Mesothelial cell of epicardium (in vitro differentiated cells): ENCODE measurements around the gene NFATC2. TPM values are rescaled to one million over a fixed set of nuclear protein-coding genes. Genes with fewer than 3 reads are reported as not detected.
"Not testable (repeated sequence)": the region's sequence is repeated elsewhere in the genome, so short reads cannot be mapped to it uniquely, and the experiment has no call there.

ENCODE experiments used
- DNase-seq, 2 experiments: peaks; one replicate each; pipeline ENCODE4 v3.0.0; 2021; ENCODE audit warnings: low spot score in 2 of 2; ENCODE audit not compliant: unreplicated experiment in 2 of 2
- H3K27ac Mint-ChIP-seq: 2 replicates; pipeline ENCODE4 v1.8.0; 2021; ENCODE audit warnings: mixed read lengths
- H3K27me3 Mint-ChIP-seq: 2 replicates; pipeline ENCODE4 v1.8.0; 2021; ENCODE audit warnings: low read depth, mixed read lengths
- H3K36me3 Mint-ChIP-seq: 2 replicates; pipeline ENCODE4 v1.8.0; 2021; ENCODE audit warnings: mixed read lengths
- H3K4me1 Mint-ChIP-seq: 2 replicates; pipeline ENCODE4 v1.8.0; 2021; ENCODE audit warnings: mixed read lengths
- H3K4me3 Mint-ChIP-seq: 2 replicates; pipeline ENCODE4 v1.8.0; 2021; ENCODE audit warnings: mild to moderate bottlenecking, moderate library complexity, mixed read lengths
- H3K9me3 Mint-ChIP-seq: 2 replicates; pipeline ENCODE4 v1.8.0; 2021; ENCODE audit warnings: mixed read lengths
- CTCF ChIP-seq: fragments of 200-600 bp; sonication (generic); IDR thresholded peaks from one replicate; pipeline ENCODE4 v1.5.0; 2021; ENCODE audit warnings: antibody characterized with exemption; ENCODE audit not compliant: unreplicated experiment
- total RNA-seq: library from RNA; stranded (reverse); gene quantifications from 3 replicates; pipeline ENCODE4 v1.2.1, GENCODE V29; 2021

Gene NFATC2
- total RNA-seq, 1 donor from 2014 or later: 14.0 TPM

DNA sequence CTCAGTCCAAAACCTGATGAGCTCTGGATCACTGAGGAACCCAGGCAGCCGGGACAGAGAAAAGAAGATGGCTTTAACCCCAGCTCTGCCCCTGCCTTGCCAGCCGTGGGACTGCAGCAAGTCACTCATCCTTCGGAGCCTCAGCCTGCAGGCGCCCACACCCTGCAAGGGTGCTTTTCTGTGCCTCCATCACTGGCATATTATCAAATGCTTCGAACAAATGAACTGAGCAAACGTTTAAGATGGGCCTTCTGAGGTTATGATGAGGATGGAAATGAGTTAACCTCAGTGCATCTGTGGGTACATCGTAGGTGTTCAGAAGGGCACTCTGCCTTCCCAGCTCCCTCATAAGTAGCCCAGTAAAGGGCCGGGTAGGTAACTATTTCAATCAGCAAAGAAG, 79.0 kb downstream of the NFATC2 start:
- TF ChIP-seq CTCF: no peak
- Mint-ChIP-seq H3K27ac (peak overlapping the region; percentile 78), H3K36me3 (peaks cover 4% of the 10 kb centered on the region), H3K4me1 (peaks cover 14% of the 10 kb centered on the region), H3K9me3 (no peaks in the 10 kb centered on the region), H3K4me3 (no peak overlapping the region), H3K27me3 (no peaks in the 10 kb centered on the region)
- no peak for DNase-seq

GRCh38 chr20:51462566-51463276, 79.8 kb downstream of the NFATC2 start:
- Mint-ChIP-seq H3K27me3 (no peaks in the 10 kb centered on the region), H3K36me3 (peaks cover 4% of the 10 kb centered on the region), H3K9me3 (no peaks in the 10 kb centered on the region), H3K4me3 (no peak overlapping the region), H3K27ac (peak overlapping the region; percentile 78), H3K4me1 (peaks cover 7% of the 10 kb centered on the region)
- DNase-seq: no peak
- TF ChIP-seq CTCF: no peak

- not testable (repeated sequence) for H3K9me3 Mint-ChIP-seq, H3K27ac Mint-ChIP-seq, H3K36me3 Mint-ChIP-seq, H3K4me3 Mint-ChIP-seq, H3K27me3 Mint-ChIP-seq, DNase-seq
- H3K4me1 Mint-ChIP-seq: peaks cover 12% of the 10 kb centered on the region
These were observed 80.7 kb downstream of the NFATC2 start for GRCh38 chr20:51461846-51462245.

DNA sequence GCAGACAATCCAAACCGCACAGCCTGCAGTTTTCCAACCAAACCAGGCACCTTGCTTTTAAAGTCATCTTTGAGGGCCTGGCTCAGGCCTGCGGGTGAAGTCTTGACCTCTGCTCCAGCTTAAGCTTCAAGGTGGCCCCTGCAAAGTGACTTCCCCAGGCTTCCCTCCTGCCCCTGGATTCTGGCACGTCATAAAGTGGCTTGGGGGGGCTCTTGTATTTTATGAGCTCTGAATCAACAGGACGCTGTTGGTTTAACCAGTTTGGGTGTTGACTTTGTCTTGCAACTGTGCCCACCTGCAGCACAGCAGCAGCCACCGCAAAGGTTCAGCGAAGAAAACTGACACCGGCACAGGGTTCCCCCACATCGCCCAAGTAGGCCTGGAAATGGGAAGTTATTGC, 81.2 kb downstream of the NFATC2 start:
- Mint-ChIP-seq H3K9me3 (no peaks in the 10 kb centered on the region), H3K4me3 (no peak overlapping the region), H3K36me3 (peaks cover 4% of the 10 kb centered on the region), H3K27ac (no peak overlapping the region), H3K4me1 (peaks cover 18% of the 10 kb centered on the region), H3K27me3 (no peaks in the 10 kb centered on the region)
- TF ChIP-seq CTCF: no peak
- no peak for DNase-seq

DNA sequence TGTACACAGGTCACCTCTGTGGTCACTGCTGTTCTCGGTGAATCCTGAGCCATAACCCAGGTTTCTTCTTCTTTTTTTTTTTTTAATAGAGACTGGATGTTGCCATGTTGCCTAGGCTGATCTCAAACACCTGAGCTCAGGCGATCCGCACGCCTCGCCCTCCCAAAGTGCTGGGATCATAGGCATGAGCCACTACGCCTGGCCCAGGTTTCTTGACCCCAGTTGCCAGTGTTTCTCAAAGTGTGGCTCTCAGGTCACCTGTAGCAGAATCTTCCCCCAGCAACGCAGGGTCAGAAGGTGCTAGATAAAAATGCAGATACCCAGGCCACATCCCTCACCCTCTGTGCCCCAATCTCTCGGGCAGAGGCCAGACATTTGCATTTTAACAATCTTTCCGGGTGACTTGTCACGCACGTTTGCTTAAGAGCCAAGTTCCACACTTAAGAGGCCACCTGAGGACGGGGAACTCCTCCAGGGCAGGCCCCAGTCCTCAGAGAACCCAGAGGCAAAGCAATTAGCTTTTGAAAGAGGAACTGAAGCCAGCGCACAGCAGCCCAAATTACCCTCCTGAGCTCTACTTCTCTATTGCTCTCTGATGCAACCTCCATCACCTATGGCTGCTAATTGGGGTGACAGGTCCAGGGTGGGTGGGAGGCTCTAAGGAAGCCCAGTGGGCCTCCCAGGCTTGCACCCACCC, 81.8 kb downstream of the NFATC2 start:
- no peak for TF ChIP-seq CTCF
- peaks cover 4% of the 10 kb centered on the region for H3K36me3 Mint-ChIP-seq
- peaks cover 21% of the 10 kb centered on the region for H3K4me1 Mint-ChIP-seq
- DNase-seq: no peak
- no peak overlapping the region for H3K27ac Mint-ChIP-seq
- no peak overlapping the region for H3K4me3 Mint-ChIP-seq
- H3K27me3 Mint-ChIP-seq: no peaks in the 10 kb centered on the region
- H3K9me3 Mint-ChIP-seq: no peaks in the 10 kb centered on the region

DNA sequence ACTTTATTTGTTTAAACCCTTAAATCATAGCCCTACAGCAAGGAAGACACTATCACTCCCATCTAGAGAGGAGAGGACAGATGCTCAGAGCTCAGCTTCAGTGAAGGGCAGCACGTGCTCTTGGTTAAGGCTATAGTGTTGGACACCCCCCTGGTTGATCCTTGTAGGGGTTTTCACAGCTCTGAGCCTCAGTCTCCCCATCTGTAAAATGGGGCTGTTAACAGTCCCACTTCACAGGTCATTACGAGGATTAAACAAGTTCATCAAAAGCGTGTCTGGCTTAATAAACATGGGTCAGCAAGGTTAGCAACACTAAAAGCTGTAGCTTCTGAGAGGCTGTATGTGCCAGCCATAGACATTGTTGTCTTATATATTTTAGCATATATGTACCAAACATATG, 82.4 kb downstream of the NFATC2 start:
- no peak for TF ChIP-seq CTCF
- DNase-seq: no peak
- Mint-ChIP-seq H3K4me1 (peaks cover 24% of the 10 kb centered on the region), H3K27me3 (no peaks in the 10 kb centered on the region), H3K9me3 (no peaks in the 10 kb centered on the region), H3K4me3 (no peak overlapping the region), H3K36me3 (peaks cover 7% of the 10 kb centered on the region), H3K27ac (peak overlapping the region; percentile 3)
